Natural killer cell (primary cell): ENCODE results near the gene DNAI2. TPM values are rescaled to one million over a fixed set of nuclear protein-coding genes. Genes with fewer than 3 reads are reported as not detected.

Experiments
- ATAC-seq, 3 donors: fragments of 150-1000 bp in 2 of 3; fragments of 200-7000 bp in 1 of 3; cut with Tn5 transposase; 1 replicate in 1 of 3; 2 replicates in 2 of 3; pipeline ENCODE4 v1.10.0; 2021; ENCODE audit warnings: mild to moderate bottlenecking in 2 of 3, moderate library complexity in 2 of 3
- DNase-seq, 2 donors: peaks; one replicate each; pipeline versions ENCODE4 v3.0.0 to v3.0.0-alpha.2; 2013 to 2021; ENCODE audit warnings: mixed read lengths in 1 of 2
- H3K27ac ChIP-seq: one replicate; pipeline ENCODE4 v1.5.1; 2013; ENCODE audit warnings: mild to moderate bottlenecking, low read length
- H3K27me3 ChIP-seq: one replicate; pipeline ENCODE4 v1.6.1; 2013; ENCODE audit warnings: low read length; ENCODE audit not compliant: control insufficient read depth, insufficient read depth
- H3K36me3 ChIP-seq: one replicate; pipeline ENCODE4 v1.6.1; 2013; ENCODE audit warnings: low read length; ENCODE audit not compliant: control insufficient read depth, insufficient read depth
- H3K4me1 ChIP-seq: one replicate; pipeline ENCODE4 v1.6.1; 2013; ENCODE audit warnings: low read length; ENCODE audit not compliant: control insufficient read depth, insufficient read depth
- H3K4me3 ChIP-seq: one replicate; pipeline ENCODE4 v1.5.1; 2013; ENCODE audit warnings: low read length
- H3K9me3 ChIP-seq: one replicate; pipeline ENCODE4 v1.6.1; 2013; ENCODE audit warnings: low read length; ENCODE audit not compliant: control insufficient read depth, insufficient read depth
- H3K27ac Mint-ChIP-seq, 2 donors: one replicate each; pipeline ENCODE4 v1.8.0; 2022; ENCODE audit warnings: mild to moderate bottlenecking in 2 of 2, mixed read lengths in 2 of 2, moderate library complexity in 1 of 2
- H3K27me3 Mint-ChIP-seq, 2 donors: one replicate each; pipeline ENCODE4 v1.8.0; 2022; ENCODE audit warnings: low read depth in 2 of 2, mixed read lengths in 2 of 2
- H3K36me3 Mint-ChIP-seq: one replicate; pipeline ENCODE4 v1.8.0; 2022; ENCODE audit warnings: mixed read lengths
- H3K4me1 Mint-ChIP-seq, 2 donors: one replicate each; pipeline ENCODE4 v1.8.0; 2022; ENCODE audit warnings: mixed read lengths in 2 of 2
- H3K4me3 Mint-ChIP-seq: one replicate; pipeline ENCODE4 v1.8.0; 2022; ENCODE audit warnings: mild to moderate bottlenecking, moderate library complexity, mixed read lengths
- H3K9me3 Mint-ChIP-seq, 2 donors: one replicate each; pipeline ENCODE4 v1.8.0; 2022; ENCODE audit warnings: mixed read lengths in 2 of 2
- CTCF ChIP-seq: fragments of 200-600 bp; IDR thresholded peaks from one replicate; pipeline ENCODE4 v1.8.0; 2022; ENCODE audit warnings: antibody characterized with exemption
- WGBS: methylation state at CpG from one replicate; pipeline ENCODE4 v1.1.7; 2013; ENCODE audit warnings: missing lambda C conversion rate; ENCODE audit not compliant: insufficient coverage; 5-methylcytosine and 5-hydroxymethylcytosine counted together
- intact Hi-C: fragments of 100-400 bp; cut with micrococcal nuclease; formaldehyde crosslinking; loops from one replicate; pipeline ENCODE4 v1.14.2; 2022
- total RNA-seq, 4 donors: library from RNA; stranded (reverse); fragments of 120-200 nt in 1 of 4; gene quantifications; one replicate each; pipeline versions ENCODE4 v1.2.3 to v1.2.4, GENCODE V29; 2013 to 2022

Gene DNAI2
- total RNA-seq, 3 donors from 2014 or later (not counting 1 experiment from before 2014, with no cell fraction given): 0.35 to 1.8 (median 1.2) TPM

DNA sequence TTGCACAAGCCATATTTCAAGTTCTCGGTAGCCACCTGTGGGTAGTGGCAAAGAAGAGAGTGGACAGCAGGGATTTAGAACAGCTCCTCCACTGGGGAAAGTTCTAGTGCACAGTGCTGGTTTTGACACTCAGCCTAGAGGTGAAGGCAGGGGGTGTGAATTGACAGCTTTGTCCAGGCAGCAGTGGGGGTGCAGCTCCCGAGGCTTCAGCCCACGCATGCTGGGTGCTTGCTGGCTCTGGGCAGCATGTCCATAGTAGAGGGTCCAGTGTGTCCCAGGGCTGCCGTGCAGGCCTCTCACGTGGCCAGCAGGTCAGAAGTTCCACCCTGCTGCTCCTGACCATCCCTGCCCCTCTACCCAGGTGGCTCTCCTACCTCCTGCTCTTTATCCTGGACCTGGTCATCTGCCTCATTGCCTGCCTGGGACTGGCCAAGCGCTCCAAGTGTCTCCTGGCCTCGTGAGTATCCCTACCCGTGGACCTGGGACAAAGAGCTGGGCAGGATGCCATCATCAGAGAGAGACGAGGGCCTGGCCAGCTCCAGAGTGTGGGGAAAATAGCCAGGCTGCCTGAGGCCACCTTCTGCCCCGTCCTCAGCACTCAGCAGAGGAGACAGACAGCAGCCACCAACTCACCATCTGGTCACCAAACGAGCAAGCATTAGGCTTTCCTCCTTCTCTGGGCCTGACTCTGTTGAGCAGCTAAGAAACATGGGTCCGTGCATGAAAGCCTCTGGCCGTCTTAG lies 30.9 kb upstream of the DNAI2 start:
- H3K4me1 ChIP-seq: no peaks in the 10 kb centered on the region
- ATAC-seq: no peak
- no peaks in the 10 kb centered on the region for H3K9me3 ChIP-seq
- Mint-ChIP-seq H3K9me3 (no peaks in the 10 kb centered on the region), H3K4me1 (no peaks in the 10 kb centered on the region), H3K27me3 (no peaks in the 10 kb centered on the region), H3K36me3 (no peaks in the 10 kb centered on the region), H3K4me3 (no peak overlapping the region), H3K27ac (no peak overlapping the region)
- no peak overlapping the region for H3K4me3 ChIP-seq
- H3K27ac ChIP-seq: no peak overlapping the region
- 85% methylated on average over 13 of the region's 13 CpGs for WGBS
- no peak for DNase-seq
- intact Hi-C loops: no loop called here
- no peaks in the 10 kb centered on the region for H3K36me3 ChIP-seq
- H3K27me3 ChIP-seq: no peaks in the 10 kb centered on the region
- TF ChIP-seq CTCF: no peak

- Histone ChIP-seq H3K27me3 (no peaks in the 10 kb centered on the region), H3K4me3 (no peak overlapping the region), H3K27ac (no peak overlapping the region), H3K4me1 (no peaks in the 10 kb centered on the region), H3K9me3 (no peaks in the 10 kb centered on the region), H3K36me3 (no peaks in the 10 kb centered on the region)
- Mint-ChIP-seq H3K36me3 (no peaks in the 10 kb centered on the region), H3K27ac (no peak overlapping the region), H3K9me3 (no peaks in the 10 kb centered on the region), H3K27me3 (no peaks in the 10 kb centered on the region), H3K4me1 (peaks cover 0 to 1% of the 10 kb centered on the region in 2 donors), H3K4me3 (no peak overlapping the region)
- ATAC-seq (no peak), DNase-seq (no peak)
- intact Hi-C loops: no loop called here
- WGBS: 93% methylated on average over 10 of the region's 10 CpGs
- TF ChIP-seq CTCF: no peak
Observed at GRCh38 chr17:74244128-74244527, 29.9 kb upstream of the DNAI2 start.

DNA sequence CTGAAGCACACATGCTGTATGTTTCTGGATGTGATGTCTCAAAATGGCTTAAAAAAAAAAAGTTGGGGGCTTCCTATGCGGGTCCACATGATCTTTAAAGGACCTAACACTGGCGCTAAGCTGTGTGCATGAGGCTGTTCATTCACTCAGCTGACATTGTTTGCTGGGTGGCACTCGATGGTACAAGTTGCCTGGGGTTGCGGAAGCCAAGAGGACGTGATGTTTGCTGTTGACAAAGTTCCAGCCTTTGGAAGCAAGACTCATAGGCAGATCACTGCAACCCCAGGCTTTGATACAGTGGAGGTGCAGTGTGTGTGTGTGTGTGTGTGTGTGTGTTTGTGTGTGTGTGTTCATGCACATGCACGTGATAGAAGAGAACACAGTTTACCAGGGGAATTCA lies 29.5 kb upstream of the DNAI2 start:
- Histone ChIP-seq H3K27me3 (no peaks in the 10 kb centered on the region), H3K4me3 (no peak overlapping the region), H3K36me3 (no peaks in the 10 kb centered on the region), H3K4me1 (no peaks in the 10 kb centered on the region), H3K9me3 (no peaks in the 10 kb centered on the region), H3K27ac (no peak overlapping the region)
- Mint-ChIP-seq H3K27me3 (no peaks in the 10 kb centered on the region), H3K4me1 (peaks cover 0 to 5% of the 10 kb centered on the region in 2 donors), H3K4me3 (no peak overlapping the region), H3K27ac (no peak overlapping the region), H3K36me3 (no peaks in the 10 kb centered on the region), H3K9me3 (no peaks in the 10 kb centered on the region)
- TF ChIP-seq CTCF: no peak
- intact Hi-C loops: no loop called here
- DNase-seq (no peak), ATAC-seq (no peak)
- WGBS: 90% methylated on average over 6 of the region's 6 CpGs
